Astrocyte of the spinal cord (primary cell): ENCODE results near the gene NACC1.

Experiments used
- DNase-seq: peaks from one replicate; pipeline ENCODE4 v3.0.0; 2011; ENCODE audit warnings: low read depth, low spot score
- H3K4me3 ChIP-seq: 2 replicates; pipeline ENCODE4 v1.5.1; 2011; ENCODE audit warnings: low read depth, mild to moderate bottlenecking, low read length, moderate library complexity
- in situ Hi-C: cut with HindIII; loops from 2 replicates; pipeline ENCODE4 v1.10.0; 2017; ENCODE audit warnings: low sequenced_read_pairs
- TF ChIP-seq, protein P1 (sequence below): IDR thresholded peaks from 2 replicates; pipeline ENCODE4 v1.5.1; 2012; ENCODE audit warnings: low read depth, mild to moderate bottlenecking, low read length, inconsistent platforms

NACC1 gene

GRCh38 chr19:13119627-13120026, 1.6 kb downstream of the NACC1 start:
- in situ Hi-C loops = no loop called here
- TF ChIP-seq, protein P1, sequence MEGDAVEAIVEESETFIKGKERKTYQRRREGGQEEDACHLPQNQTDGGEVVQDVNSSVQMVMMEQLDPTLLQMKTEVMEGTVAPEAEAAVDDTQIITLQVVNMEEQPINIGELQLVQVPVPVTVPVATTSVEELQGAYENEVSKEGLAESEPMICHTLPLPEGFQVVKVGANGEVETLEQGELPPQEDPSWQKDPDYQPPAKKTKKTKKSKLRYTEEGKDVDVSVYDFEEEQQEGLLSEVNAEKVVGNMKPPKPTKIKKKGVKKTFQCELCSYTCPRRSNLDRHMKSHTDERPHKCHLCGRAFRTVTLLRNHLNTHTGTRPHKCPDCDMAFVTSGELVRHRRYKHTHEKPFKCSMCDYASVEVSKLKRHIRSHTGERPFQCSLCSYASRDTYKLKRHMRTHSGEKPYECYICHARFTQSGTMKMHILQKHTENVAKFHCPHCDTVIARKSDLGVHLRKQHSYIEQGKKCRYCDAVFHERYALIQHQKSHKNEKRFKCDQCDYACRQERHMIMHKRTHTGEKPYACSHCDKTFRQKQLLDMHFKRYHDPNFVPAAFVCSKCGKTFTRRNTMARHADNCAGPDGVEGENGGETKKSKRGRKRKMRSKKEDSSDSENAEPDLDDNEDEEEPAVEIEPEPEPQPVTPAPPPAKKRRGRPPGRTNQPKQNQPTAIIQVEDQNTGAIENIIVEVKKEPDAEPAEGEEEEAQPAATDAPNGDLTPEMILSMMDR = no peak
- peak overlapping the region; percentile 82 for H3K4me3 ChIP-seq
- no peak for DNase-seq

- no peak for DNase-seq
- in situ Hi-C loops = no loop called here
- H3K4me3 ChIP-seq = no peak overlapping the region
- TF ChIP-seq, protein P1 = no peak
Observed at GRCh38 chr19:13120031-13120430, 2.0 kb downstream of the NACC1 start.

DNA sequence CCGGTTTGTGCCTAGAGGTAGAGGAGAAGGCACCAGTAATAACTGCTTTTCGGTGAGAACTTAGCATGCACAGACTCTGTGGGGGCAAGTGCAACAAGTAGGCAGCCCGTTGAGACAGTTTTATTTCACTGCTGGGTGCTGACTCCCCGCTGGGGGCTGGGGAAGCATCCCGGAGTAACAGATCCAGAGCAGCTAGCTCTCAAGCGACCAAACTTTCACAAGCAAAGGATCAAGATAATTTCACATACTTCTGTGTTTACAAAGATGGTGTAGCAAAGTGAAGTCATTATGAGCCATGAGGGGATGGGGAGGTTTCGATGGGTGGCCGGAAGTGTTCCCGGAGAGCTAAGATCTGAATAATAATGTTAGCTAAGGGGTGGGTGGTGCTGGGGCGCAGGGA, 2.8 kb downstream of the NACC1 start:
- in situ Hi-C loops = no loop called here
- no peak overlapping the region for H3K4me3 ChIP-seq
- DNase-seq = peak; percentile 72
- TF ChIP-seq, protein P1 = no peak

- DNase-seq = no peak
- TF ChIP-seq, protein P1 = no peak
Observed at GRCh38 chr19:13121551-13122274, 3.6 kb downstream of the NACC1 start.

DNA sequence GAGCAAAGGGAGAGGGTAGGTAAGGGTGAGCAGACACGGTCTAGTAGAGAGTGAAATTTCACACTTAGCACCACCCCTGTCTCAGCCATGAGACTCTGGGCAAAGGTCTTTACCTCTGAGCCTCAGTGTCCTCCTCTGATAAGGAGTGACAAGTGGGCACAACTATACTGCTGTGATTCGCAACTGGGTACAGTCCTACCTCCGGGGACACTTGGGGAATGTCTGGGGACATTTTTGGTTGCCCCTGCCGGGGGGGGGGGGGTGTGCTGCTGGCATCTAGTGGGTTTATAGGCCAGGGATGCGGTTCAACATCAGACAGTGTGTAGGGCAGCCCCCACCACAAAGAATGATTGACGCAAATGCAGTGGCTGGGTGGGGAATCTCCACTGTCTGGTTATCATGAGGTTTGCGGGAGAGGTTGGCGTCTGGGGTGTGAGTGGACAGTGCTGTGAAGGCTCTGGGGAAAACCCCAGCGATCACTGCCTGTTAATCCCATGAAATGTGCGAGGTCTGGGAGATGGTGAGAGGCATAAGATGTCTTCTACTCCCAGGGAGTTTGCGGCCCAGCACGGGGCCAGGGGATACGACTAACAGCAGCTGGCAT, 4.3 kb downstream of the NACC1 start:
- DNase-seq = no peak
- no peak overlapping the region for H3K4me3 ChIP-seq
- in situ Hi-C loops = no loop called here
- TF ChIP-seq, protein P1 = no peak

More at GRCh38 chr19:13121551-13122274, 3.6 kb downstream of the NACC1 start:
- in situ Hi-C loops = no loop called here
- H3K4me3 ChIP-seq = no peak overlapping the region

DNA sequence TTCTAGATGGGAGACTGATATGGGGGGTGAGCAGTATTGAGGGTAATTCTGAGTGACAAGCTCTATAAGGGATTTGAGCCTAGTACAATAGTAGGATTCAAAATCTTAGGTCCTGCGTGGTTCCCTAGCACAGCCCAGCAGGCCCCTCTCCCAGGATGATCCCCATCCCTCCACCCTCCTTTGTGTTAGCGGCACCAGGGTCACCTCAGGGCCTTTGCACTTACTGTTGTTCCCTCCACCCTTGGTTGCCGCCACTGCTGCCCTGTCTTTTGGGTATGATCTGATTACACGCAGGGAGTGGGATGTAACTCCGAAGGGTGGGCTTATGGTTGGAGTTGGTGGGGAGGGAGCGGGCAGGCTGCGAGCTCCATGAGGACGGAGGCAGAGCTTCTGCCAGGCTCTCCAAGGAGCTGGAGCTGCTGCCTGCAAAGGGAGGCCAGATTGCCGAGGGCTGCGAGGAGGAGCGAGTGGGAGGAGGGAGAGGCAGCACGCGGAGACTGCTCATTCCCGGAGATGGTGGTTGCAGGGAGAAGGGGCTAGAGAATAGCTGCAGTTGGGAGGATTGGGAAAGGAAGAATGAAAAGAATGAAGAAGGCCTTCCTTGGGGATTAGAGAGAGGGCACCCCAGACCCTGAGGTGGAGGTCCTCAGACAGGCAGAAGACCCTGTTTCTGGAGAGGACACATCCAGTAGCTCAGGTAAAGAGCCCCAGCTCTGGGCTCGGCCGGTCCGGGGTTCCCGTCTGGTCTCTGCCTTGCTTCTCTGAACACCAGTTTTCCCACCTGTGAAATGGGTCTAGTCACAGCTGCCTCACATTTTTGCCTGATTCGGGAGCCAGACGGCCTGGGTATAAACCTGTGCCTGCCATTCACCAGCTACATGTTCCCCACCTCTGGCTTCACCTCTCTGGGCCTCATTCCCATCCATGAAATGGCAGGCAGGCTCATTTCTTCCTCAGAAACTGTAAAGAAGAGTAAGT, 5.2 kb downstream of the NACC1 start:
- TF ChIP-seq, protein P1 = no peak
- DNase-seq = no peak
- in situ Hi-C loops = no loop called here
- no peak overlapping the region for H3K4me3 ChIP-seq
